Heart left ventricle (tissue), 13 donors: ENCODE results near the gene MTHFR.

Source experiments
- POLR2A ChIP-seq, 2 donors: fragments of 450-650 bp; IDR thresholded peaks; one replicate each; pipeline ENCODE4 v1.6.1; 2017; ENCODE audit warnings: antibody characterized with exemption in 2 of 2, mild to moderate bottlenecking in 2 of 2, moderate library complexity in 2 of 2
- TF ChIP-seq, protein P1 (sequence below), 12 donors: fragments of 200-600 bp; sonication (generic) in 4 of 12; IDR thresholded peaks; one replicate each; pipeline versions ENCODE4 v1.5.0 to v1.8.0; 2018 to 2022; ENCODE audit warnings: antibody characterized with exemption in 12 of 12, mild to moderate bottlenecking in 5 of 12
- donor health status: ischemic (EF 13 %, LVEDD 7.1; RV severe dilation, severe dysfunction).
- donor health status: DM: no; HTN: yes; CAD: no.
- donor health status: DM: no; HTN: no; CAD: no.
- donor health status: ischemic (EF 25% LVEDD 6.9; RV normal size, moderate dysfunction).
- donor health status: ischemic (EF 25% LVEDD 5.7; RV mildly dilated, moderate dysfunction).
- donor health status: ischemic (EF 35%, LVEDD 5.7; RV mildly dilated, moderate dysfunction).
- donor health status: nonischemic (EF 11% LVEDD 7.7; RV severe dilation, severe dysfunction).
- donor health status: DM: yes; HTN: yes; CAD: no.
- donor health status: PGD.
- donor health status: ischemic (EF 29% LVEDD 5.4; RV normal size, mild dysfunction).
- donor health status: nonischemic (EF 23%, LVEDD 6.1; RV moderate dilation, normal function).

DNA sequence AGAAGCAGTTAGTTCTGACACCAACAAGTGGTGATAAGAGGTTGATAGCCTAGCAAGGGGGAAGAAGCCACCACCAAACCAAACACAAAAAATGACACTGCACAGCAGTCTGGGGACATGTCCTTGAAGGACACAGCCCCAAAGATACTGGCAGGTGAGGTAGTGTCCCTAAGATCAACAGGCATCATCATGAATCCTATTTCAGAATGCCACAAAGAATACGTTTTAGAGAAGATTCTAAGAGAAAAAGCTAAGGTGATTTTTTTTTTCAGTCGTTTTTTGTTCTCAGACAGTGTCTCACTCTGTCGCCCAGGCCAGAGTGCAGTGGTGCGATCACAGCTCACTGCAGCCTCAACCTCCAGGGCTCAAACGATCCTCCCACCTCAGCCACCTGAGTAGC is 19.6 kb downstream of the MTHFR start:
- TF ChIP-seq, protein P1, sequence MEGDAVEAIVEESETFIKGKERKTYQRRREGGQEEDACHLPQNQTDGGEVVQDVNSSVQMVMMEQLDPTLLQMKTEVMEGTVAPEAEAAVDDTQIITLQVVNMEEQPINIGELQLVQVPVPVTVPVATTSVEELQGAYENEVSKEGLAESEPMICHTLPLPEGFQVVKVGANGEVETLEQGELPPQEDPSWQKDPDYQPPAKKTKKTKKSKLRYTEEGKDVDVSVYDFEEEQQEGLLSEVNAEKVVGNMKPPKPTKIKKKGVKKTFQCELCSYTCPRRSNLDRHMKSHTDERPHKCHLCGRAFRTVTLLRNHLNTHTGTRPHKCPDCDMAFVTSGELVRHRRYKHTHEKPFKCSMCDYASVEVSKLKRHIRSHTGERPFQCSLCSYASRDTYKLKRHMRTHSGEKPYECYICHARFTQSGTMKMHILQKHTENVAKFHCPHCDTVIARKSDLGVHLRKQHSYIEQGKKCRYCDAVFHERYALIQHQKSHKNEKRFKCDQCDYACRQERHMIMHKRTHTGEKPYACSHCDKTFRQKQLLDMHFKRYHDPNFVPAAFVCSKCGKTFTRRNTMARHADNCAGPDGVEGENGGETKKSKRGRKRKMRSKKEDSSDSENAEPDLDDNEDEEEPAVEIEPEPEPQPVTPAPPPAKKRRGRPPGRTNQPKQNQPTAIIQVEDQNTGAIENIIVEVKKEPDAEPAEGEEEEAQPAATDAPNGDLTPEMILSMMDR (IDR thresholded peaks at IDR 0.05), result no peak
- no peak for TF ChIP-seq POLR2A (IDR thresholded peaks at IDR 0.05)
